GM18526 (cell line): ENCODE data around the gene ADCY3.

Source experiments
- POLR2A ChIP-seq: IDR thresholded peaks from 3 replicates; pipeline ENCODE4 v1.6.1; 2011; ENCODE audit not compliant: insufficient read length; ENCODE audit errors: extremely low read depth

Gene ADCY3

GRCh38 chr2:24920098-24920808, at the start of gene ADCY3:
Gene ADCY3 (minus strand): TSS chr2:24920237. CDS start chr2:24918987, 1,250 bp downstream.
- peak; percentile 24 for TF ChIP-seq POLR2A

- no peak for TF ChIP-seq POLR2A
Measured at GRCh38 chr2:24969784-24970183, 49.7 kb upstream of the ADCY3 start.

GRCh38 chr2:24961903-24962302, 41.9 kb upstream of the ADCY3 start:
- TF ChIP-seq POLR2A: no peak

GRCh38 chr2:24959761-24960160, 39.7 kb upstream of the ADCY3 start:
- no peak for TF ChIP-seq POLR2A

- TF ChIP-seq POLR2A: no peak
Measured at GRCh38 chr2:24958411-24958935, 38.4 kb upstream of the ADCY3 start.

GRCh38 chr2:24957976-24958375, 37.9 kb upstream of the ADCY3 start:
- no peak for TF ChIP-seq POLR2A

GRCh38 chr2:24957221-24957620, 37.2 kb upstream of the ADCY3 start:
- no peak for TF ChIP-seq POLR2A

- TF ChIP-seq POLR2A: no peak
Measured at GRCh38 chr2:24955921-24956320, 35.9 kb upstream of the ADCY3 start.

GRCh38 chr2:24955232-24955631, 35.2 kb upstream of the ADCY3 start:
- TF ChIP-seq POLR2A: no peak

GRCh38 chr2:24950102-24950501, 30.1 kb upstream of the ADCY3 start:
- TF ChIP-seq POLR2A: no peak

GRCh38 chr2:24948506-24948905, 28.5 kb upstream of the ADCY3 start:
- TF ChIP-seq POLR2A: no peak

- no peak for TF ChIP-seq POLR2A
Measured at GRCh38 chr2:24947561-24948157, 27.6 kb upstream of the ADCY3 start.

- TF ChIP-seq POLR2A: no peak
Measured at GRCh38 chr2:24945907-24946306, 25.9 kb upstream of the ADCY3 start.

GRCh38 chr2:24943427-24944053, 23.5 kb upstream of the ADCY3 start:
- no peak for TF ChIP-seq POLR2A

- TF ChIP-seq POLR2A: no peak
Measured at GRCh38 chr2:24939353-24939752, 19.3 kb upstream of the ADCY3 start.

- TF ChIP-seq POLR2A: no peak
Measured at GRCh38 chr2:24937236-24937635, 17.2 kb upstream of the ADCY3 start.
